ENCODE measurements around the gene RASA3. TPM values are rescaled to one million over a fixed set of nuclear protein-coding genes. Genes with fewer than 3 reads are reported as not detected.

Gene RASA3
- polyA plus RNA-seq, 1 experiment = 31.4 TPM

GRCh38 chr13:114155320-114155719 is 22.9 kb upstream of the RASA3 start:
- TF ChIP-seq CTCF (IDR thresholded peaks at IDR 0.05; ENCODE audit: insufficient read depth, low read depth, low read length) = no peak
- DNase-seq (ENCODE audit: low read depth) = no peak
- CTCF ChIA-PET = interaction anchor here (1.0 kb wide), 1 partner anchor 9 kb away, joined by 3 read pairs; no protein-coding TSS in a partner anchor
- H3K4me3 ChIP-seq (ENCODE audit: low read depth, low read length) = no peak overlapping the region
- POLR2A ChIA-PET = no interaction called here
- no peaks in the 10 kb centered on the region for H3K36me3 ChIP-seq (ENCODE audit: control insufficient read depth, insufficient read depth, low read length)
- peaks cover 7% of the 10 kb centered on the region for H3K27me3 ChIP-seq (ENCODE audit: control insufficient read depth, insufficient read depth, low read length)

- no peak for DNase-seq (ENCODE audit: low read depth)
- Histone ChIP-seq H3K27me3 (ENCODE audit: control insufficient read depth, insufficient read depth, low read length) (peaks cover 7% of the 10 kb centered on the region), H3K4me3 (ENCODE audit: low read depth, low read length) (no peak overlapping the region), H3K36me3 (ENCODE audit: control insufficient read depth, insufficient read depth, low read length) (no peaks in the 10 kb centered on the region)
- no peak for TF ChIP-seq CTCF (IDR thresholded peaks at IDR 0.05; ENCODE audit: insufficient read depth, low read depth, low read length)
- CTCF ChIA-PET = interaction anchor here (1.0 kb wide), 1 partner anchor 8 kb away, joined by 3 read pairs; no protein-coding TSS in a partner anchor
- POLR2A ChIA-PET = no interaction called here
Measured at GRCh38 chr13:114154476-114154875, 22.1 kb upstream of the RASA3 start.

GRCh38 chr13:114153485-114154080 is 21.2 kb upstream of the RASA3 start:
- Histone ChIP-seq H3K36me3 (ENCODE audit: control insufficient read depth, insufficient read depth, low read length) (no peaks in the 10 kb centered on the region), H3K27me3 (ENCODE audit: control insufficient read depth, insufficient read depth, low read length) (peaks cover 7% of the 10 kb centered on the region), H3K4me3 (ENCODE audit: low read depth, low read length) (no peak overlapping the region)
- TF ChIP-seq CTCF (IDR thresholded peaks at IDR 0.05; ENCODE audit: insufficient read depth, low read depth, low read length) = no peak
- ChIA-PET POLR2A (no interaction called here), CTCF (no interaction called here)
- DNase-seq (ENCODE audit: low read depth) = no peak

GRCh38 chr13:114152831-114153371 is 20.5 kb upstream of the RASA3 start:
- Histone ChIP-seq H3K4me3 (ENCODE audit: low read depth, low read length) (no peak overlapping the region), H3K27me3 (ENCODE audit: control insufficient read depth, insufficient read depth, low read length) (peaks cover 7% of the 10 kb centered on the region), H3K36me3 (ENCODE audit: control insufficient read depth, insufficient read depth, low read length) (no peaks in the 10 kb centered on the region)
- peak; percentile 49 for DNase-seq (ENCODE audit: low read depth)
- ChIA-PET POLR2A (no interaction called here), CTCF (no interaction called here)
- no peak for TF ChIP-seq CTCF (IDR thresholded peaks at IDR 0.05; ENCODE audit: insufficient read depth, low read depth, low read length)

- ChIA-PET CTCF (no interaction called here), POLR2A (no interaction called here)
- TF ChIP-seq CTCF (IDR thresholded peaks at IDR 0.05; ENCODE audit: insufficient read depth, low read depth, low read length) = no peak
- H3K4me3 ChIP-seq (ENCODE audit: low read depth, low read length) = no peak overlapping the region
- peaks cover 7% of the 10 kb centered on the region for H3K27me3 ChIP-seq (ENCODE audit: control insufficient read depth, insufficient read depth, low read length)
- no peaks in the 10 kb centered on the region for H3K36me3 ChIP-seq (ENCODE audit: control insufficient read depth, insufficient read depth, low read length)
- no peak for DNase-seq (ENCODE audit: low read depth)
Measured at GRCh38 chr13:114152285-114152645, 19.8 kb upstream of the RASA3 start.

Measured in BJ (cell line).